Measurements from ENCODE around the gene COIL.

Gene COIL

GRCh38 chr17:56902348-56902747 lies 58.5 kb downstream of the COIL start:
- DNase-seq, result no peak

GRCh38 chr17:56899403-56899802 lies 61.4 kb downstream of the COIL start:
- no peak for DNase-seq

- no peak for DNase-seq
Observed at GRCh38 chr17:56898874-56899273, 62.0 kb downstream of the COIL start.

GRCh38 chr17:56897646-56898424 lies 63.0 kb downstream of the COIL start:
- no peak for DNase-seq

GRCh38 chr17:56896968-56897359 lies 63.9 kb downstream of the COIL start:
- no peak for DNase-seq

- DNase-seq, result no peak
Observed at GRCh38 chr17:56896217-56896967, 64.5 kb downstream of the COIL start.

GRCh38 chr17:56894859-56895455 lies 65.9 kb downstream of the COIL start:
- DNase-seq, result no peak

- no peak for DNase-seq
Observed at GRCh38 chr17:56893503-56893902, 67.3 kb downstream of the COIL start.

- no peak for DNase-seq
Observed at GRCh38 chr17:56892333-56892732, 68.5 kb downstream of the COIL start.

GRCh38 chr17:56891751-56892150 lies 69.1 kb downstream of the COIL start:
- DNase-seq, result peak; percentile 8 to 51 (median 29)

GRCh38 chr17:56890906-56891674 lies 69.8 kb downstream of the COIL start:
- no peak for DNase-seq

- DNase-seq, result no peak
Observed at GRCh38 chr17:56890390-56890789, 70.5 kb downstream of the COIL start.
